OCI-LY1 (cell line): ENCODE measurements around the gene KRTDAP.

Experiments used
- CTCF ChIP-seq: fragments of 200-600 bp; sonication (generic), shearing (Covaris generic); IDR thresholded peaks from 2 replicates; pipeline ENCODE4 v1.5.1; 2017; ENCODE audit warnings: mild to moderate bottlenecking, antibody characterized with exemption, low read length, moderate library complexity, mixed read lengths
- EZH2 ChIP-seq: fragments of 200-600 bp; sonication (generic), shearing (Covaris generic); IDR thresholded peaks from 2 replicates; pipeline ENCODE4 v1.8.0; 2017; ENCODE audit warnings: borderline replicate concordance, mixed run types, mild to moderate bottlenecking, antibody characterized with exemption, low read length, moderate library complexity, mixed read lengths

- TF ChIP-seq CTCF (no peak), EZH2 (no peak)
Measured at GRCh38 chr19:35458731-35459391, 31.4 kb downstream of the KRTDAP start.
